ENCODE results near the gene RAD51.
A peak's percentile ranks its signal among the peaks of the same experiment; 100 is the strongest.

Gene RAD51

GRCh38 chr15:40722354-40722753 is 27.4 kb downstream of the RAD51 start:
- no peak for DNase-seq (ENCODE audit: low spot score)

DNA sequence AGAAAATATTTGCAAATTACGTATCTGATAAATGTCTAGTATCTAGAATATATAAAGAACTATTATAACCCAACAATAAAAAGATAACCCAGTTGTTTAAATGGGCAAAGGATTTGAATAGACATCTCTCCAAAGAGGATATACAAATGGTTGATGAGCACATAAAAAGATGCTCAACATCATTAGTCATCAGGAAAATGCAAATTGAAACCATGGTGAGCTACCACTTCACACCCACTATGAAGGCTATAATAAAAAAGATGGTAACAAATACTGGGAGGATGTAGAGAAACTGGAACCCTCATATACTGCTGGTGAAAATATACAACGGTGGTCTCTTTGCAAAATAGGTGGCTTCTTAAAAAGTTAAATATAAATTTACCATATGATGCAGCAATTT is 28.0 kb downstream of the RAD51 start:
- DNase-seq (ENCODE audit: low spot score), result no peak

- DNase-seq (ENCODE audit: low spot score), result no peak
These were observed 28.9 kb downstream of the RAD51 start for GRCh38 chr15:40723919-40724318.

GRCh38 chr15:40731034-40731433 is 36.1 kb downstream of the RAD51 start:
- no peak for DNase-seq (ENCODE audit: low spot score)

DNA sequence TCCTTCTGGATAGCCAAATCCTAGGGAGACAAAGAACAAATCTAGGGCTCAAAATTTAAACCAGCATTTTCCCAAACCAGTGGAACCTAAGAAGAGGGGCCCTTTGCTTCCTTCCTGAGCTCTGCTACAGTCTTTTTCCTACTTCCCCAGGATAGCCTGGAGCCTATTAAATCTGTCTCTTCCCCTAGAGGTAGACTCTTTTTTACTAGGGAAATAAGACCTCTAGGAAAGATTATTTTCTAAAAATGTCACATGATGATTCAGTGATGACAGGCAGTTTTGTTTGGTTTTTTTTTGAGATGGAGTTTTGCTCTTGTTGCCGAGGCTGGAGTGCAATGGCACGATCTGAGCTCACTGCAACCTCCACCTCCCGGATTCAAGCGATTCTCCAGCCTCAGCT is 41.6 kb downstream of the RAD51 start:
- DNase-seq (ENCODE audit: low spot score), result no peak

- no peak for DNase-seq (ENCODE audit: low spot score)
These were observed 42.1 kb downstream of the RAD51 start for GRCh38 chr15:40737048-40737447.

GRCh38 chr15:40739047-40739446 is 44.1 kb downstream of the RAD51 start:
- DNase-seq (ENCODE audit: low spot score), result no peak

DNA sequence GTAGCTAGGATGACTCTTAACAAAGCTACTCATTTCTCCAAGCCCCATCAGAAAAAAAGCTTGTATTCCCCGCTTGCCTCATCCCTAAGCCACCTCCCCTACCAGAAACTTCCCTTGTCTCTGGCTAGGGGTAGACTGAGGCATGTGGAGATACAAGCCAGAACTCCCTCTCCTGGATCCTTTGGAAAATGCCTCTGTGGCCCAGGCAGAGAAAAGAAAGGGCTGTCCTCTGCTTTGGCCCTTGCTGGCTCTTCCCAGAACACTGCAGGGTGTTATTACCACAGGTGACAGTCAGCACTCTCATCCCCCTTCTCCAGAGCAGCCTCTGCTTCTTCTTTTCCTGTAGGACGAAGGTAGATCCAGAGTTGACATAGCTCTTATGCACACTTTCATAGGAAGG is 44.9 kb downstream of the RAD51 start:
- DNase-seq (ENCODE audit: low spot score), result no peak

DNA sequence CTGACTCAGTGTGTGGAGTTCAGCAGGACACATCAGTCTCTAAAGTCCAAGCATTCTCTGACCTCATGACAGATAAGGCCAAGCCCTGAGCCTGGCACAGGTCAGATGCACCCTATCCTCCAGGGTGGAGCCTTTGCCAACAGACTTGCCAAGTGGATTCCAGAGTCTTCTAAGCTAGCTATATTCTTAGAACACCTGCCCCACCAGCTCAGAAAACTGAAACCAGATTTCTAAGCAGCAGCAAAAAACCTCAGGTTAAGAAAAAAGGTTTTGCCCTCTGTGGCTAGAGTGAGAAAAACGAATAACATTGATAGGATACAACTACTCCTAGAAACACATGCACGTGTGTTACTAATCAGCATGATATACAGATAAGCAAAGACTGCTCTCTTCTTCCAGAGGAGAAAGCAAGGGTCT is 48.5 kb downstream of the RAD51 start:
- DNase-seq (ENCODE audit: low spot score), result no peak

- no peak for DNase-seq (ENCODE audit: low spot score)
These were observed 49.2 kb downstream of the RAD51 start for GRCh38 chr15:40743921-40744814.

GRCh38 chr15:40744815-40745152 is 49.8 kb downstream of the RAD51 start:
- DNase-seq (ENCODE audit: low spot score), result no peak

DNA sequence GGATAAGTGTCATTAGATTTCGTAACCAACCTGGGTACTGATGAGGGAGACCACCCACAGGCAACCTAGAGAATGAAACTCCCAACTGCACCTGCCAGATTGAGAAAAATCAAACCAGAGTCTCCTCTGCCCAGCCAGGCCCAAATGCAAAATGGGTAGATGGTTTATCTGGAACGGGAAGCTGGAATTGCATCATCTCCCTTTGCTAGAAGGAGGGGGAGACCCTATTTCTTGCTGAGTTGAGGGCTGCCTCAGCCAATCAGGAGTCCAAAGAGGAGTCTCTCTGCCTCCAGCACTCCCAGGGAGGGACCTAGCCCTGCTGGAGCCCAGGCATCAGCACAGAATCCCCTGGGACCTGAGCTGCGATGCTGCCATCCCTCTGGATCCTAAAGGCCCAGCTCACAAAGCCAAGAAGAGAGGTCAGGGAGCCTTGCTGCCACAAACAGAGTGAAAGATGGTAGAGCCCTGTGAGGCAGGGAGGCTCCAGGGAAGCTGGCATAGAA is 52.0 kb downstream of the RAD51 start:
- no peak for DNase-seq (ENCODE audit: low spot score)

GRCh38 chr15:40747685-40748631 is 53.0 kb downstream of the RAD51 start:
- DNase-seq (ENCODE audit: low spot score), result no peak

DNA sequence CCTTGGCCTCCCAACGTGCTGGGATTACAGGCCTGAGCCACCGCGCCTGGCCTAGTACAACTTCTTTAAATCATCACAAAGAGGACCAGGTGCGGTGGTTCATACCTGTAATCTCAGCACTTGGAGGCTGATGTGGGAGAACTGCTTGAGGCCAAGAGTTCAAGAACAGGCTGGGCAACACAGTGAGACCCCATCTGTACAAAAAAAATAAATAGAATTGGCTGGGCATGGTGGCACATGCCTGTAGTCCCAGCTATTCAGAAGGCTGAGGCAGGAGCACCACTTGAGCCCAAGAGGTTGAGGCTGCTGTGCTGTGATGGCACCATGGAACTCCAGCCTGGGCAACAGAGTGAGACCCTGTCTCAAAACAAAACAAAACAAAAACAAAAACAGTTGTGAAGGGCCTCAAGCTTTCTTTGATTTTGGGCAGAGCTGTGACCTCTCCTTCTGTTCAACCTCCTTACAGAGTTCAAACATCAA is 54.2 kb downstream of the RAD51 start:
- DNase-seq (ENCODE audit: low spot score), result no peak

GRCh38 chr15:40750885-40751284 is 55.9 kb downstream of the RAD51 start:
- DNase-seq (ENCODE audit: low spot score), result no peak

DNA sequence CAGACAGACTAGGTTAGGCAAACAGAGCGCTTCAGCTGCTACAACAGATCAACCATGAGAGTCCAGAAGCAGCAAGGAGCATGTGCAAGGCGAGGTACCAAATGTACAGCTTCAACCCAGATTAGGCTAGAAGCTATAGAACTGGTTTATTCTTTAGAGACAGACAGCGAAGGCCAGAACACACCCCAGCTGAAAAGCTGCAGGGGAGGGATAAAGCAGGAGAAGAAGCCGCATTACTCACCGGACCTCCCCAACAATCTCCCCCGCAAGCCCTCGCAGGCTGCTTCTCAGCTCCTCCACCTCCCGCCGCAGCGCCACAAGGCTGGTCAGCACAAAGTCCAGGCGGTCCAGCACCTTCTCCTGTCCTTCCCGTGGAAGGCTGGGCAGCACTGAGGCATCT is 56.8 kb downstream of the RAD51 start:
- DNase-seq (ENCODE audit: low spot score), result no peak

- no peak for DNase-seq (ENCODE audit: low spot score)
These were observed 59.6 kb downstream of the RAD51 start for GRCh38 chr15:40754574-40754882.

GRCh38 chr15:40754883-40755811 is 60.2 kb downstream of the RAD51 start, which contains the start of gene RMDN3:
RMDN3 (minus strand) TSS chr15:40755254; CDS start chr15:40754783, 471 bp downstream.
- peak; percentile 91 for DNase-seq (ENCODE audit: low spot score)

DNA sequence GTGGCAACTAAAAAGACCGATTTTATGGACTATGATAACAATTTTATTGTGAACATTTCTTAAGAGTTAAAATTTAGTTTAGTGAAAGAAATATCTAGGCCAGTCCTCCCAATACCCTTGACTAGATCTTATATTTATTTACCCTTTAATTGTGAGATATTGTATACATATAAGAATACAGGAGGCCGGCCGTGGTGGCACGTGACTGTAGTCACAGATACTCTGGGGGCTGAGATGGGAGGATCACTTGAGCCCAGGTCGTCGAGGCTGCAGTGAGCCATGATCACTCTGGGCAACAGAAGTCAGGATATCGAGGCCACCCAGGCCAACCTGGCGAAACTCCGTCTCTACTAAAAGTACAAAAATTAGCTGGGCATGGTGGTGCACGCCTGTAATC is 60.8 kb downstream of the RAD51 start:
- no peak for DNase-seq (ENCODE audit: low spot score)

- DNase-seq (ENCODE audit: low spot score), result no peak
These were observed 62.0 kb downstream of the RAD51 start for GRCh38 chr15:40756938-40757337.

DNA sequence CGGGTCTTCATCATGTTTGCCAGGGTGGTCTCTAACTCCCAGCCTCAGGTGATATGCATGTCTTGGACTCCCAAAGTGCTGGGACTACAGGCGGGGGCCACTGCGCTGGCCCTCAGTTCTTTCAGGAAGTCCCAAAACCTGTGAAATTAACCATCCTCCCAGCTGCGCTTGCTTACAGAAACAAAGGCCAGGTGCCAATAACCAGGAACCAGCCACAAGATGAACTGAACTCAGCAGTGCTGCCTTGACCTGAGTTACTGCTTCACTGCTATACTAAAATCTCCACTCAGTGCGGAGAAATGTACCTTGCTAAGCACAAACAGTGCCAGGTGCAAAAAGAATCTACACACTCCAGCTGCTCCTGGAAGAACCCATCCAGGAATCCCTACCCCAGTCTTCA is 65.0 kb downstream of the RAD51 start:
- DNase-seq (ENCODE audit: low spot score), result no peak

Measured in pons (tissue), 1 donor.